H1 (cell line): ENCODE data around the gene TAF10.

Experiments used
- POLR2A ChIP-seq, 2 experiments: IDR thresholded peaks; 1 replicate in 1 of 2; 2 replicates in 1 of 2; pipeline ENCODE4 v1.6.1; 2011; ENCODE audit warnings: low read depth in 2 of 2, low read length in 2 of 2, mild to moderate bottlenecking in 2 of 2; ENCODE audit errors: control extremely low read depth in 1 of 2
- TF ChIP-seq, protein P1 (sequence below), 3 experiments: IDR thresholded peaks; 1 replicate in 2 of 3; 2 replicates in 1 of 3; pipeline versions ENCODE4 v1.5.1 to v1.6.1; 2011; ENCODE audit warnings: low read length in 3 of 3, mild to moderate bottlenecking in 3 of 3, inconsistent platforms in 2 of 3, low read depth in 1 of 3, moderate library complexity in 1 of 3; ENCODE audit not compliant: insufficient read depth in 1 of 3; ENCODE audit errors: control extremely low read depth in 1 of 3

GRCh38 chr11:6650980-6651379 lies 39.0 kb upstream of the TAF10 start:
- no peak for TF ChIP-seq POLR2A (IDR thresholded peaks at IDR 0.05; ENCODE audit: control extremely low read depth in 1 of 2, low read depth in 2 of 2, low read length in 2 of 2)
- TF ChIP-seq, protein P1, sequence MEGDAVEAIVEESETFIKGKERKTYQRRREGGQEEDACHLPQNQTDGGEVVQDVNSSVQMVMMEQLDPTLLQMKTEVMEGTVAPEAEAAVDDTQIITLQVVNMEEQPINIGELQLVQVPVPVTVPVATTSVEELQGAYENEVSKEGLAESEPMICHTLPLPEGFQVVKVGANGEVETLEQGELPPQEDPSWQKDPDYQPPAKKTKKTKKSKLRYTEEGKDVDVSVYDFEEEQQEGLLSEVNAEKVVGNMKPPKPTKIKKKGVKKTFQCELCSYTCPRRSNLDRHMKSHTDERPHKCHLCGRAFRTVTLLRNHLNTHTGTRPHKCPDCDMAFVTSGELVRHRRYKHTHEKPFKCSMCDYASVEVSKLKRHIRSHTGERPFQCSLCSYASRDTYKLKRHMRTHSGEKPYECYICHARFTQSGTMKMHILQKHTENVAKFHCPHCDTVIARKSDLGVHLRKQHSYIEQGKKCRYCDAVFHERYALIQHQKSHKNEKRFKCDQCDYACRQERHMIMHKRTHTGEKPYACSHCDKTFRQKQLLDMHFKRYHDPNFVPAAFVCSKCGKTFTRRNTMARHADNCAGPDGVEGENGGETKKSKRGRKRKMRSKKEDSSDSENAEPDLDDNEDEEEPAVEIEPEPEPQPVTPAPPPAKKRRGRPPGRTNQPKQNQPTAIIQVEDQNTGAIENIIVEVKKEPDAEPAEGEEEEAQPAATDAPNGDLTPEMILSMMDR (IDR thresholded peaks at IDR 0.05; ENCODE audit: control extremely low read depth in 1 of 3, insufficient read depth in 1 of 3, low read depth in 1 of 3, low read length in 3 of 3): no peak
